Spleen (tissue), 11 donors: ENCODE data around the gene DNM3. TPM values are rescaled to one million over a fixed set of nuclear protein-coding genes. Genes with fewer than 3 reads are reported as not detected.

ENCODE experiments used
- DNase-seq: peaks from one replicate; pipeline ENCODE4 v3.0.0-alpha.2; 2020
- H3K27ac ChIP-seq, 8 donors: fragments of 200-600 bp; sonication (generic) in 7 of 8; 1 replicate in 4 of 8; 2 replicates in 4 of 8; pipeline versions ENCODE4 v1.5.0 to v1.8.0; 2016 to 2021; ENCODE audit warnings: inconsistent platforms in 4 of 8, mild to moderate bottlenecking in 4 of 8, moderate library complexity in 1 of 8
- H3K27me3 ChIP-seq, 7 donors: fragments of 200-600 bp; sonication (generic) in 6 of 7; replicated peaks in 1 of 7; 1 replicate in 4 of 7; 2 replicates in 3 of 7; pipeline versions ENCODE4 v1.5.0 to v1.8.0; 2016 to 2021; ENCODE audit warnings: inconsistent platforms in 3 of 7, mild to moderate bottlenecking in 1 of 7
- H3K36me3 ChIP-seq, 6 donors: fragments of 200-600 bp; sonication (generic) in 5 of 6; 1 replicate in 4 of 6; 2 replicates in 2 of 6; pipeline versions ENCODE4 v1.5.0 to v1.8.0; 2016 to 2021; ENCODE audit warnings: inconsistent platforms in 2 of 6
- H3K4me1 ChIP-seq, 6 donors: fragments of 200-600 bp; sonication (generic) in 5 of 6; 1 replicate in 3 of 6; 2 replicates in 3 of 6; pipeline versions ENCODE4 v1.5.0 to v1.8.0; 2016 to 2021; ENCODE audit warnings: inconsistent platforms in 3 of 6
- H3K4me3 ChIP-seq, 8 donors: fragments of 200-600 bp; sonication (generic) in 7 of 8; 1 replicate in 4 of 8; 2 replicates in 4 of 8; pipeline versions ENCODE4 v1.5.0 to v1.8.0; 2016 to 2021; ENCODE audit warnings: inconsistent platforms in 4 of 8, mild to moderate bottlenecking in 4 of 8, moderate library complexity in 2 of 8
- H3K9me3 ChIP-seq, 8 donors: fragments of 200-600 bp; sonication (generic) in 7 of 8; 1 replicate in 4 of 8; 2 replicates in 4 of 8; pipeline versions ENCODE4 v1.5.0 to v1.8.0; 2016 to 2021; ENCODE audit warnings: inconsistent platforms in 4 of 8
- CTCF ChIP-seq, 11 experiments: fragments of 200-600 bp in 7 of 11; fragments of 450-650 bp in 4 of 11; sonication (generic) in 4 of 11; IDR thresholded peaks in 8 of 11; conservative IDR thresholded peaks in 3 of 11; 1 replicate in 7 of 11; 2 replicates in 4 of 11; pipeline versions ENCODE4 v1.4.0 to v1.8.0; 2016 to 2021; ENCODE audit warnings: antibody characterized with exemption in 11 of 11, inconsistent platforms in 4 of 11, mild to moderate bottlenecking in 1 of 11
- POLR2A ChIP-seq, 3 donors: fragments of 450-650 bp; IDR thresholded peaks; one replicate each; pipeline ENCODE4 v1.5.1; 2017; ENCODE audit warnings: antibody characterized with exemption in 3 of 3, mild to moderate bottlenecking in 1 of 3
- POLR2AphosphoS5 ChIP-seq, 3 donors: sonication (generic); formaldehyde crosslinking; IDR thresholded peaks; one replicate each; pipeline ENCODE4 v1.5.1; 2017; ENCODE audit warnings: antibody characterized with exemption in 3 of 3
- WGBS, 5 donors: extraction: QIAGEN DNeasy Blood & Tissue Kit in 3 of 5; methylation state at CpG; one replicate each; pipeline versions ENCODE4 v1.1.5 to v1.1.7; 2013 to 2018; 5-methylcytosine and 5-hydroxymethylcytosine counted together
- intact Hi-C: fragments of 100-400 bp; cut with DNase I; formaldehyde crosslinking; loops from one replicate; pipeline ENCODE4 v1.15.0; 2023; ENCODE audit warnings: low total_unique reads
- polyA plus RNA-seq, 3 donors: library from polyadenylated mRNA; stranded (reverse); fragments of 200-250 nt; gene quantifications; one replicate each; pipeline ENCODE4 v1.2.1, GENCODE V29; 2013
- total RNA-seq, 7 donors: library from RNA; depleted of rRNA in 3 of 7; stranded (reverse); fragments of >200 nt in 3 of 7; fragmentation: NEBNext Ultra II Directional in 4 of 7; extraction: Animal tissue kit (Norgen Biotek cat#: 25700) in 4 of 7; gene quantifications; one replicate each; pipeline versions ENCODE4 v1.1.0 to v1.2.1, GENCODE V29; 2016 to 2021
- donor health status: healthy with polysubstance abuse.
- donor health status: DM: no; HTN: no; CAD: no; lungs with moderate emphysema.
- donor health status: DM: no; HTN: no; CAD: no.
- donor health status: Bipolar disorder and iron deficiency.
- donor health status: healthy.
- donor health status: DM: no; HTN: no; CAD: no.
- donor health status: DM: yes; HTN: yes; CAD: no.

DNM3 gene
- total and polyA plus RNA-seq, 10 donors: 0.61 to 10.2 (median 4.9) TPM

- peaks cover 0 to 12% (median 2%) of the 10 kb centered on the region in 6 donors for H3K4me1 ChIP-seq
- TF ChIP-seq CTCF (IDR thresholded peaks at IDR 0.05 in 8 of 11, conservative IDR thresholded peaks at IDR 0.05 in 3 of 11): no peak
- no peak for TF ChIP-seq POLR2A (IDR thresholded peaks at IDR 0.05)
- no peak for TF ChIP-seq POLR2AphosphoS5 (IDR thresholded peaks at IDR 0.05)
- H3K4me3 ChIP-seq: peak overlapping the region; percentile 30 to 67 (median 34)
- 46 to 62% (median 58%) methylated on average over 3 of the region's 3 CpGs for WGBS, 5 donors
- peak overlapping the region; percentile 64 to 94 (median 86) for H3K27ac ChIP-seq
- no peaks in the 10 kb centered on the region for H3K36me3 ChIP-seq
- intact Hi-C loops: no loop called here
- H3K27me3 ChIP-seq: no peaks in the 10 kb centered on the region
- no peaks in the 10 kb centered on the region for H3K9me3 ChIP-seq
- DNase-seq: no peak
These were observed 302.2 kb downstream of the DNM3 start for GRCh38 chr1:172143384-172144055.

- no peaks in the 10 kb centered on the region for H3K9me3 ChIP-seq
- intact Hi-C loops: no loop called here
- 48 to 82% (median 64%) methylated on average over 13 of the region's 13 CpGs for WGBS, 5 donors
- DNase-seq: peak; percentile 71
- peak overlapping the region; percentile 64 to 94 (median 86) for H3K27ac ChIP-seq
- H3K4me1 ChIP-seq: peaks cover 0 to 18% (median 2%) of the 10 kb centered on the region in 6 donors
- H3K36me3 ChIP-seq: no peaks in the 10 kb centered on the region
- peak overlapping the region; percentile 30 to 67 (median 34) for H3K4me3 ChIP-seq
- no peaks in the 10 kb centered on the region for H3K27me3 ChIP-seq
- TF ChIP-seq CTCF (IDR thresholded peaks at IDR 0.05 in 8 of 11, conservative IDR thresholded peaks at IDR 0.05 in 3 of 11) (no peak), POLR2A (IDR thresholded peaks at IDR 0.05) (peak in 2 of 3 donors; percentile 24 to 93), POLR2AphosphoS5 (IDR thresholded peaks at IDR 0.05) (peak in 2 of 3 donors; percentile 87 to 95)
These were observed 303.3 kb downstream of the DNM3 start for GRCh38 chr1:172144445-172145061.

GRCh38 chr1:172145231-172145651 lies 303.9 kb downstream of the DNM3 start:
- TF ChIP-seq POLR2AphosphoS5 (IDR thresholded peaks at IDR 0.05) (no peak), POLR2A (IDR thresholded peaks at IDR 0.05) (no peak), CTCF (IDR thresholded peaks at IDR 0.05 in 8 of 11, conservative IDR thresholded peaks at IDR 0.05 in 3 of 11) (no peak)
- intact Hi-C loops: no loop called here
- Histone ChIP-seq H3K36me3 (no peaks in the 10 kb centered on the region), H3K27ac (peak overlapping the region; percentile 64 to 94 (median 86)), H3K9me3 (no peaks in the 10 kb centered on the region), H3K4me1 (peaks cover 0 to 18% (median 2%) of the 10 kb centered on the region in 6 donors), H3K4me3 (peak overlapping the region in 5 of 8 donors; percentile 31 to 67 (median 39)), H3K27me3 (no peaks in the 10 kb centered on the region)
- 36 to 45% (median 40%) methylated on average over 2 of the region's 2 CpGs for WGBS, 5 donors
- DNase-seq: no peak

- no peak for TF ChIP-seq POLR2AphosphoS5 (IDR thresholded peaks at IDR 0.05)
- TF ChIP-seq POLR2A (IDR thresholded peaks at IDR 0.05): no peak
- TF ChIP-seq CTCF (IDR thresholded peaks at IDR 0.05 in 8 of 11, conservative IDR thresholded peaks at IDR 0.05 in 3 of 11): no peak
- peaks cover 0 to 18% (median 2%) of the 10 kb centered on the region in 6 donors for H3K4me1 ChIP-seq
- no peaks in the 10 kb centered on the region for H3K36me3 ChIP-seq
- intact Hi-C loops: no loop called here
- no peak overlapping the region for H3K4me3 ChIP-seq
- whole genome bisulfite sequencing, 5 donors: 57 to 79% (median 66%) methylated on average over 6 of the region's 6 CpGs
- DNase-seq: no peak
- H3K9me3 ChIP-seq: no peaks in the 10 kb centered on the region
- H3K27ac ChIP-seq: peak overlapping the region in 7 of 8 donors; percentile 81 to 94 (median 86)
- H3K27me3 ChIP-seq: no peaks in the 10 kb centered on the region
These were observed 304.4 kb downstream of the DNM3 start for GRCh38 chr1:172145656-172146055.
